GM19035 (cell line): Measurements from ENCODE around the gene GXYLT2.
"Not testable (repeated sequence)": the region's sequence is repeated elsewhere in the genome, so short reads cannot be mapped to it uniquely, and the experiment has no call there.

Experiments used
- ATAC-seq: cut with Tn5 transposase; IDR thresholded peaks from one replicate; pipeline ENCODE4 v1.9.1; 2021; ENCODE audit not compliant: unreplicated experiment

GXYLT2 gene

GRCh38 chr3:72972706-72973030 is 84.8 kb downstream of the GXYLT2 start:
- ATAC-seq: no peak

- ATAC-seq: no peak
Observed at GRCh38 chr3:72973031-72973723, 85.3 kb downstream of the GXYLT2 start.

GRCh38 chr3:72973786-72974185 is 85.9 kb downstream of the GXYLT2 start:
- ATAC-seq: no peak

- ATAC-seq: no peak
Observed at GRCh38 chr3:72974956-72975355, 87.1 kb downstream of the GXYLT2 start.

- ATAC-seq: no peak
Observed at GRCh38 chr3:72976281-72976741, 88.5 kb downstream of the GXYLT2 start.

GRCh38 chr3:72977060-72977808 is 89.4 kb downstream of the GXYLT2 start:
- peak; percentile 76 for ATAC-seq

- no peak for ATAC-seq
Observed at GRCh38 chr3:72982609-72983366, 94.9 kb downstream of the GXYLT2 start.

GRCh38 chr3:72985576-72985975 is 97.7 kb downstream of the GXYLT2 start:
- no peak for ATAC-seq

GRCh38 chr3:72990701-72991395 is 103.0 kb downstream of the GXYLT2 start:
- no peak for ATAC-seq

- ATAC-seq: no peak
Observed at GRCh38 chr3:72991522-72991921, 103.7 kb downstream of the GXYLT2 start.

- no peak for ATAC-seq
Observed at GRCh38 chr3:72993391-72993790, 105.5 kb downstream of the GXYLT2 start.

- no peak for ATAC-seq
Observed at GRCh38 chr3:72995337-72995736, 107.5 kb downstream of the GXYLT2 start.

GRCh38 chr3:72996121-72996472 is 108.3 kb downstream of the GXYLT2 start:
- no peak for ATAC-seq

- ATAC-seq: peak; percentile 90
Observed at GRCh38 chr3:72996473-72997333, 108.9 kb downstream of the GXYLT2 start, which contains the start of gene PPP4R2. Gene PPP4R2, plus strand, starts transcription at chr3:72996811. Its CDS starts 227 bp downstream, at chr3:72997038.

GRCh38 chr3:72997421-72997961 is 109.6 kb downstream of the GXYLT2 start:
- ATAC-seq: no peak

- ATAC-seq: no peak
Observed at GRCh38 chr3:72998466-72998865, 110.6 kb downstream of the GXYLT2 start.

- ATAC-seq: no peak
Observed at GRCh38 chr3:72999951-73000350, 112.1 kb downstream of the GXYLT2 start.

- not testable (repeated sequence) for ATAC-seq
Observed at GRCh38 chr3:73003050-73003449, 115.2 kb downstream of the GXYLT2 start.

GRCh38 chr3:73004316-73004715 is 116.5 kb downstream of the GXYLT2 start:
- no peak for ATAC-seq
